ENCODE measurements around the gene VKORC1.

DNA sequence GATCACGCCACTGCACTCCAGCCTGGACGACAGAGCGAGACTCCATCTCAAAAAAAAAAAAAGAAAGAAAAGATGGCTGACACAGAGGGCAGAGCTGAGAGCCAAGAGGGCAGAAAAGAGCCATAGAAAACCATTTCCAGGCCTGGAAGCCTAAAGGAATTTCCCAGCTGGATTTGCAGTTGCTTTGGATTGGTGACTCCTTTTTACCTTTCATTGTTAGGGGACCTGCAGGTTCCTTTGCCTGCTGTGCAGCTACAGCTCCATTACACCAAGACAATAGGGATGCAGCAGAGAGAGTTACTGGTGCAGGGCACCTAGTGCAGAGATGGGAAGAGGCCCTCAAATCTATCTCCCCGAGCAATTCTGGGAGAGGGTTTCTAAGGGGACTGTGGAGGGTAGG lies 39.0 kb downstream of the VKORC1 start:
- TF ChIP-seq POLR2A (IDR thresholded peaks at IDR 0.05; ENCODE audit: low read depth, low read length) (no peak), POLR2AphosphoS5 (IDR thresholded peaks at IDR 0.05; ENCODE audit: low read depth, low read length) (no peak)

Measured in GM12892 (cell line).